HG03103 (cell line): Measurements from ENCODE around the gene UQCRQ.

Experiments used
- ATAC-seq: cut with Tn5 transposase; IDR thresholded peaks from one replicate; pipeline ENCODE4 v1.9.1; 2021; ENCODE audit warnings: low read depth; ENCODE audit not compliant: unreplicated experiment

UQCRQ gene

GRCh38 chr5:132898094-132898493, 31.7 kb downstream of the UQCRQ start:
- ATAC-seq, result no peak

- no peak for ATAC-seq
These were observed 34.6 kb downstream of the UQCRQ start for GRCh38 chr5:132901036-132901435.

- ATAC-seq, result no peak
These were observed 35.3 kb downstream of the UQCRQ start for GRCh38 chr5:132901730-132902129.

GRCh38 chr5:132905938-132906337, 39.5 kb downstream of the UQCRQ start:
- ATAC-seq, result no peak

GRCh38 chr5:132907161-132907560, 40.7 kb downstream of the UQCRQ start:
- ATAC-seq, result no peak

GRCh38 chr5:132909702-132910101, 43.3 kb downstream of the UQCRQ start:
- no peak for ATAC-seq

GRCh38 chr5:132915681-132916080, 49.2 kb downstream of the UQCRQ start:
- ATAC-seq, result no peak

- no peak for ATAC-seq
These were observed 49.6 kb downstream of the UQCRQ start for GRCh38 chr5:132916086-132916485.
